Endothelial cell of umbilical vein (primary cell): Measurements from ENCODE around the gene PTPRZ1. TPM values are rescaled to one million over a fixed set of nuclear protein-coding genes. Genes with fewer than 3 reads are reported as not detected.

Experiments used
- BruUV-seq: library from RNA; stranded (reverse); fragments of 400-500 nt; replicated peaks from 2 replicates; lab custom pipeline; 2021; lab: Mats Ljungman, UMichigan
- CTCF ChIA-PET: fragments of 300-600, 350-600 bp; sonication (Branson Sonifier 250); formaldehyde crosslinking; loops from one replicate; lab custom pipeline; 2021; ENCODE audit warnings: antibody characterized with exemption, inconsistent platforms; lab: Charles Lee
- POLR2A ChIA-PET: fragments of 300-600, 350-600 bp; sonication (Branson Sonifier 250); formaldehyde crosslinking; loops from one replicate; lab custom pipeline; 2021; ENCODE audit warnings: antibody characterized with exemption, inconsistent platforms; lab: Charles Lee
- DNase-seq: peaks from one replicate; pipeline ENCODE4 v3.0.0-alpha.2; 2011; ENCODE audit warnings: low read depth, low spot score
- FAIRE-seq: peaks from 2 replicates; lab custom pipeline; 2011; peaks lifted over from hg19 to GRCh38; lab: Jason Lieb, UNC
- H2AFZ ChIP-seq: 2 replicates; pipeline ENCODE4 v1.6.0; 2012; ENCODE audit warnings: low read depth, low read length, control low read depth, inconsistent platforms
- H3K27ac ChIP-seq: 2 replicates; pipeline ENCODE4 v1.5.1; 2011; ENCODE audit warnings: low read depth, mild to moderate bottlenecking, control low read depth, low read length, moderate library complexity; ENCODE audit not compliant: insufficient read depth
- H3K27me3 ChIP-seq, 2 experiments: 2 replicates each; pipeline versions ENCODE4 v1.6.0 to v1.6.1; 2011; ENCODE audit warnings: low read length in 2 of 2, mixed read lengths in 1 of 2; ENCODE audit not compliant: control insufficient read depth in 2 of 2, insufficient read depth in 2 of 2
- H3K36me3 ChIP-seq, 2 experiments: 2 replicates in 1 of 2; 3 replicates in 1 of 2; pipeline ENCODE4 v1.5.1; 2011; ENCODE audit warnings: low read length in 2 of 2, mild to moderate bottlenecking in 1 of 2, moderate library complexity in 1 of 2; ENCODE audit not compliant: control insufficient read depth in 2 of 2, insufficient read depth in 2 of 2; ENCODE audit errors: extremely low read depth in 1 of 2
- H3K4me1 ChIP-seq: 3 replicates; pipeline ENCODE4 v1.5.1; 2011; ENCODE audit warnings: mild to moderate bottlenecking, low read length; ENCODE audit not compliant: control insufficient read depth, insufficient read depth; ENCODE audit errors: extremely low read depth
- H3K4me2 ChIP-seq: 2 replicates; pipeline ENCODE4 v1.6.1; 2011; ENCODE audit warnings: low read length, control low read depth, mixed read lengths; ENCODE audit not compliant: insufficient read depth
- H3K4me3 ChIP-seq, 3 experiments: fragments of 200-600 bp in 1 of 3; sonication (generic), shearing (Covaris generic) in 1 of 3; replicated peaks in 1 of 3; 2 replicates each; pipeline ENCODE4 v1.5.1; 2011 to 2016; ENCODE audit warnings: control low read depth in 3 of 3, low read length in 3 of 3, mild to moderate bottlenecking in 2 of 3, inconsistent platforms in 1 of 3, low read depth in 1 of 3, moderate library complexity in 1 of 3; ENCODE audit not compliant: insufficient read depth in 1 of 3
- H3K79me2 ChIP-seq: 2 replicates; pipeline ENCODE4 v1.6.0; 2012; ENCODE audit warnings: low read length, inconsistent platforms; ENCODE audit not compliant: control insufficient read depth, insufficient read depth
- H3K9ac ChIP-seq: replicated peaks from 2 replicates; pipeline ENCODE3; 2011; ENCODE audit warnings: low read length, control low read depth; ENCODE audit not compliant: insufficient read depth; ENCODE audit errors: extremely low read depth
- H3K9me1 ChIP-seq: replicated peaks from 3 replicates; pipeline ENCODE4 v1.6.0; 2011; ENCODE audit warnings: mild to moderate bottlenecking, low read length; ENCODE audit not compliant: control insufficient read depth, insufficient read depth; ENCODE audit errors: extremely low read depth
- H3K9me3 ChIP-seq: replicated peaks from 2 replicates; pipeline ENCODE4 v1.5.1; 2012; ENCODE audit warnings: low read length, inconsistent platforms; ENCODE audit not compliant: control insufficient read depth, insufficient read depth
- H4K20me1 ChIP-seq: replicated peaks from 2 replicates; pipeline ENCODE3; 2011; ENCODE audit warnings: mild to moderate bottlenecking, low read length; ENCODE audit not compliant: control insufficient read depth, insufficient read depth; ENCODE audit errors: extremely low read depth
- CTCF ChIP-seq, 2 donors: IDR thresholded peaks; 1 replicate in 1 of 2; 2 replicates in 1 of 2; pipeline ENCODE4 v1.5.1; 2011; ENCODE audit warnings: low read length in 2 of 2, mild to moderate bottlenecking in 2 of 2, moderate library complexity in 2 of 2, control low read depth in 1 of 2, inconsistent platforms in 1 of 2, low read depth in 1 of 2; ENCODE audit not compliant: insufficient read depth in 1 of 2; ENCODE audit errors: extremely low read depth in 1 of 2
- EZH2 ChIP-seq: IDR thresholded peaks from 2 replicates; pipeline ENCODE4 v1.6.1; 2012; ENCODE audit warnings: borderline replicate concordance, low read depth, mild to moderate bottlenecking, moderate library complexity, low read length, inconsistent platforms; ENCODE audit not compliant: severe bottlenecking
- FOS ChIP-seq: IDR thresholded peaks from 2 replicates; pipeline ENCODE4 v1.6.1; 2011; ENCODE audit warnings: mild to moderate bottlenecking, low read length, moderate library complexity, borderline replicate concordance; ENCODE audit not compliant: insufficient read depth
- GATA2 ChIP-seq: IDR thresholded peaks from 2 replicates; pipeline ENCODE4 v1.7.0; 2011; ENCODE audit warnings: low read depth, mild to moderate bottlenecking, moderate library complexity, mixed read lengths, low read length; ENCODE audit not compliant: insufficient read length, insufficient read depth
- JUN ChIP-seq: IDR thresholded peaks from 2 replicates; pipeline ENCODE4 v1.6.1; 2011; ENCODE audit warnings: borderline replicate concordance, low read depth; ENCODE audit not compliant: insufficient read length, insufficient read depth
- MAX ChIP-seq: IDR thresholded peaks from 2 replicates; pipeline ENCODE4 v1.6.1; 2011; ENCODE audit not compliant: insufficient read depth, insufficient read length
- MYC ChIP-seq: IDR thresholded peaks from one replicate; pipeline ENCODE4 v1.6.1; 2011; ENCODE audit warnings: mild to moderate bottlenecking, low read depth, low read length
- POLR2A ChIP-seq: IDR thresholded peaks from 2 replicates; pipeline ENCODE4 v1.6.1; 2012; ENCODE audit warnings: low read depth, mild to moderate bottlenecking, control low read depth, low read length
- POLR2AphosphoS5 ChIP-seq: IDR thresholded peaks from 2 replicates; pipeline ENCODE4 v1.6.1; 2012; ENCODE audit warnings: low read depth, mild to moderate bottlenecking, control low read depth, low read length, moderate library complexity; ENCODE audit not compliant: insufficient read depth
- dilution Hi-C: fragments of 300-500 bp; cut with MboI; formaldehyde crosslinking; loops from one replicate; pipeline ENCODE4 v1.15.0; 2019; ENCODE audit warnings: low sequenced_read_pairs; ENCODE audit not compliant: extremely low pct_ligation_motif_present
- intact Hi-C: fragments of 100-400 bp; cut with micrococcal nuclease; formaldehyde crosslinking; loops from one replicate; pipeline ENCODE4 v1.10.0; 2022
- polyA plus RNA-seq, 4 experiments: library from polyadenylated mRNA; depleted of rRNA in 3 of 4; stranded (reverse) in 3 of 4; unstranded in 1 of 4; fragments of >200 nt; gene quantifications; 2 replicates each; pipeline versions ENCODE4 v1.2.1 to v1.2.3, GENCODE V29; 2011 to 2012; ENCODE audit warnings: missing spikeins in 1 of 4
- total RNA-seq: library from RNA; stranded (reverse); gene quantifications from 2 replicates; pipeline ENCODE4 v1.2.3, GENCODE V29; 2021

PTPRZ1 gene
- total and polyA plus RNA-seq, 2 donors (not counting 3 experiments of a cell fraction or from before 2014, with no cell fraction given) = 0.07 TPM; not detected in 1

- H3K4me2 ChIP-seq = no peak overlapping the region
- no peak for TF ChIP-seq CTCF (IDR thresholded peaks at IDR 0.05; ENCODE audit: extremely low read depth in 1 of 2, insufficient read depth in 1 of 2, low read depth in 1 of 2, low read length in 2 of 2)
- no peak for TF ChIP-seq POLR2A
- no peaks in the 10 kb centered on the region for H4K20me1 ChIP-seq
- no peaks in the 10 kb centered on the region for H3K79me2 ChIP-seq
- dilution Hi-C loops (no loop called here), intact Hi-C loops (no loop called here)
- H3K27ac ChIP-seq = no peak overlapping the region
- no peaks in the 10 kb centered on the region for H3K9me1 ChIP-seq
- CTCF ChIA-PET = interaction anchor here (1.0 kb wide), 1 partner anchor 9 kb away, joined by 3 read pairs; no protein-coding TSS in a partner anchor
- no peaks in the 10 kb centered on the region for H3K36me3 ChIP-seq
- no peaks in the 10 kb centered on the region for H3K27me3 ChIP-seq
- H3K4me3 ChIP-seq = no peak overlapping the region
- no peak overlapping the region for H3K9ac ChIP-seq
- POLR2A ChIA-PET = no interaction called here
- H3K4me1 ChIP-seq = no peaks in the 10 kb centered on the region
- FAIRE-seq (no peak), DNase-seq (no peak)
- no TSS peak for BruUV-seq
- no peak overlapping the region for H2AFZ ChIP-seq
- no peaks in the 10 kb centered on the region for H3K9me3 ChIP-seq
These were observed 39.0 kb upstream of the PTPRZ1 start for GRCh38 chr7:121833991-121834390.

- no peaks in the 10 kb centered on the region for H3K79me2 ChIP-seq
- no peaks in the 10 kb centered on the region for H4K20me1 ChIP-seq
- POLR2A ChIA-PET = no interaction called here
- H3K9me3 ChIP-seq = no peaks in the 10 kb centered on the region
- dilution Hi-C loops = no loop called here
- TF ChIP-seq EZH2 (no peak), GATA2 (no peak), POLR2AphosphoS5 (no peak), MAX (no peak), MYC (no peak), POLR2A (no peak), CTCF (IDR thresholded peaks at IDR 0.05; ENCODE audit: extremely low read depth in 1 of 2, insufficient read depth in 1 of 2, low read depth in 1 of 2, low read length in 2 of 2) (no peak), FOS (no peak), JUN (no peak)
- no TSS peak for BruUV-seq
- FAIRE-seq = no peak
- no peaks in the 10 kb centered on the region for H3K27me3 ChIP-seq
- no peak for DNase-seq
- no peak overlapping the region for H3K9ac ChIP-seq
- H3K4me3 ChIP-seq = no peak overlapping the region
- no peak overlapping the region for H3K27ac ChIP-seq
- intact Hi-C loops = no loop called here
- H3K4me1 ChIP-seq = no peaks in the 10 kb centered on the region
- no peaks in the 10 kb centered on the region for H3K36me3 ChIP-seq
- no peak overlapping the region for H2AFZ ChIP-seq
- CTCF ChIA-PET = interaction anchor here (1.0 kb wide), 1 partner anchor 34 kb away, joined by 4 read pairs; no protein-coding TSS in a partner anchor
- H3K4me2 ChIP-seq = no peak overlapping the region
- H3K9me1 ChIP-seq = no peaks in the 10 kb centered on the region
These were observed 35.5 kb upstream of the PTPRZ1 start for GRCh38 chr7:121837462-121837861.
